GM12873 (cell line): ENCODE measurements around the gene ADK.

Experiments
- CTCF ChIP-seq: IDR thresholded peaks from 2 replicates; pipeline ENCODE4 v1.5.1; 2012; ENCODE audit warnings: low read depth, mild to moderate bottlenecking, moderate library complexity, low read length, control low read depth; ENCODE audit not compliant: insufficient read depth; ENCODE audit errors: missing control alignments

The ADK gene

GRCh38 chr10:74234569-74234968 is 83.5 kb downstream of the ADK start:
- TF ChIP-seq CTCF, result peak; percentile 14

- TF ChIP-seq CTCF, result no peak
Measured at GRCh38 chr10:74238031-74238431, 87.0 kb downstream of the ADK start.

- TF ChIP-seq CTCF, result no peak
Measured at GRCh38 chr10:74238516-74238915, 87.5 kb downstream of the ADK start.

GRCh38 chr10:74243067-74243466 is 92.0 kb downstream of the ADK start:
- no peak for TF ChIP-seq CTCF

GRCh38 chr10:74244097-74244685 is 93.2 kb downstream of the ADK start:
- peak; percentile 28 for TF ChIP-seq CTCF

GRCh38 chr10:74244807-74245206 is 93.8 kb downstream of the ADK start:
- TF ChIP-seq CTCF, result no peak

GRCh38 chr10:74246495-74246894 is 95.5 kb downstream of the ADK start:
- TF ChIP-seq CTCF, result no peak
